ENCODE data around the gene MBD2.
A peak's percentile ranks its signal among the peaks of the same experiment; 100 is the strongest.
"Not testable (repeated sequence)": the region's sequence is repeated elsewhere in the genome, so short reads cannot be mapped to it uniquely, and the experiment has no call there.

MBD2 gene

DNA sequence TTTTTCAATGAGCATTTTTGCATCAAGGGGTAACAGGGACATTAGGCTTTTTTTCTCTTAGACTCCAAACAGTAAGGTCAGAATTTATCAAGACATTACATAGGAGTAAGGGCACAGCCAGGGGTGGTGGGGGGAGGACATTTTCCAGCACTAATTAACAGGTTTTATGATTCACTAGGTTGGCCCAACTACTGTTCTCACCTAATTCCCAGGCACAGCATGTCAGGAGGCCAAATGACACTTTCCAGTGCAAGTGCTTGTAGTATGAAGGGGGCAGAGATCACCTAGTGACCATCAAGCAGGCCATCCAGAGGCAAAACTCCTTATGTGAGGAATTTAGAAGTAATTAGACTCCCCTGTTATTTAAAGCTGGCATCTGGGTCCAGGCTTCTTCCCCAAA is 3.9 kb upstream of the MBD2 start:
- Histone ChIP-seq H3K4me1 (ENCODE audit: low read depth, poor library complexity, severe bottlenecking) (peaks cover 9% of the 10 kb centered on the region), H3K27me3 (ENCODE audit: insufficient read depth, low read depth) (no peaks in the 10 kb centered on the region), H3K9ac (no peak overlapping the region), H3K27ac (no peak overlapping the region), H4K20me1 (ENCODE audit: insufficient read depth) (no peaks in the 10 kb centered on the region), H3K79me2 (ENCODE audit: insufficient read depth, low read depth) (no peaks in the 10 kb centered on the region), H3K4me3 (IDR thresholded peaks at IDR 0.05; ENCODE audit: insufficient read depth, low read depth, low read length) (no peak overlapping the region), H3K36me3 (ENCODE audit: insufficient read depth) (no peaks in the 10 kb centered on the region), H3K4me2 (no peak overlapping the region), H2AFZ (ENCODE audit: low read depth) (no peak overlapping the region)
- TF ChIP-seq, protein P1, sequence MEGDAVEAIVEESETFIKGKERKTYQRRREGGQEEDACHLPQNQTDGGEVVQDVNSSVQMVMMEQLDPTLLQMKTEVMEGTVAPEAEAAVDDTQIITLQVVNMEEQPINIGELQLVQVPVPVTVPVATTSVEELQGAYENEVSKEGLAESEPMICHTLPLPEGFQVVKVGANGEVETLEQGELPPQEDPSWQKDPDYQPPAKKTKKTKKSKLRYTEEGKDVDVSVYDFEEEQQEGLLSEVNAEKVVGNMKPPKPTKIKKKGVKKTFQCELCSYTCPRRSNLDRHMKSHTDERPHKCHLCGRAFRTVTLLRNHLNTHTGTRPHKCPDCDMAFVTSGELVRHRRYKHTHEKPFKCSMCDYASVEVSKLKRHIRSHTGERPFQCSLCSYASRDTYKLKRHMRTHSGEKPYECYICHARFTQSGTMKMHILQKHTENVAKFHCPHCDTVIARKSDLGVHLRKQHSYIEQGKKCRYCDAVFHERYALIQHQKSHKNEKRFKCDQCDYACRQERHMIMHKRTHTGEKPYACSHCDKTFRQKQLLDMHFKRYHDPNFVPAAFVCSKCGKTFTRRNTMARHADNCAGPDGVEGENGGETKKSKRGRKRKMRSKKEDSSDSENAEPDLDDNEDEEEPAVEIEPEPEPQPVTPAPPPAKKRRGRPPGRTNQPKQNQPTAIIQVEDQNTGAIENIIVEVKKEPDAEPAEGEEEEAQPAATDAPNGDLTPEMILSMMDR (conservative IDR thresholded peaks at IDR 0.05; ENCODE audit: low read depth, low read length), result no peak

DNA sequence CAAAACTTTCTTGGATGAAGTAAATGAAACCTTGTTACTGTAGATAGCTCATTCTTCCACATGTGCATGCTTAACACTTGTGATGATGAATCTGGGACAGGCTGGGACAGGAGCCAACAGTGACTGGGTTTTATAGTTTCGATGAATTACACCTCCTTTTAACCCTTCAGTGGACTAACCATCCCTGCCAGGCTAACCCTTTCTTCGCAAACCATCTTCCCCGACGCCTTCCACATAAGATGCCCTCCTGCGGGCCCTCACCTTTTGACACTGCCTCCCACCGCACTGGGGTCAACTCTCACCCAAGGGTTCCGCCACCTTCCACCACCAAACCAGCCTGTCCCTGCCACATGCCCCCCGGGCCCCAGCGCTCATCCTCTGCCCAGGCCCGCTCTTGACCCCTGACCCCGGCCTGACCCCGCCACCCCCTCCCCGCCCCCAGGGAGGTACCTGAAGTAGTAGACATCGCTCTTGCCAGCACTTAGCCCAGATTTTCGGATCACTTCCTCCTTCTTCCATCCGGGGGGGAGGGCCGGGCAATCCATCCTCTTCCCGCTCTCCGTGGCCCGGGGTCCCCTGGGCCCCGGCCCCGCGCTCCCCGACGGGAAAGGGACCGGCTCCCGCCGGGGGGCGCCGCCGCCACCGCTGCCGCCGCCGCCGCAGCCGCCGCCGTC is 764 bp downstream of the MBD2 start:
- H3K4me3 ChIP-seq (IDR thresholded peaks at IDR 0.05; ENCODE audit: insufficient read depth, low read depth, low read length), result no peak overlapping the region
- H3K27me3 ChIP-seq (ENCODE audit: insufficient read depth, low read depth), result no peaks in the 10 kb centered on the region
- H2AFZ ChIP-seq (ENCODE audit: low read depth), result no peak overlapping the region
- TF ChIP-seq, protein P1 (conservative IDR thresholded peaks at IDR 0.05; ENCODE audit: low read depth, low read length), result 0 out of 2 replicates have a peak, but pooled peaks have one; percentile 21
- H3K36me3 ChIP-seq (ENCODE audit: insufficient read depth), result no peaks in the 10 kb centered on the region; the same call in 1 of the 2 replicates
- peak overlapping the region; percentile 93 for H3K4me2 ChIP-seq
- peaks cover 16% of the 10 kb centered on the region for H4K20me1 ChIP-seq (ENCODE audit: insufficient read depth)
- H3K4me1 ChIP-seq (ENCODE audit: low read depth, poor library complexity, severe bottlenecking), result peaks cover 56% of the 10 kb centered on the region
- H3K79me2 ChIP-seq (ENCODE audit: insufficient read depth, low read depth), result peaks cover 44% of the 10 kb centered on the region
- peak overlapping the region; percentile 77 for H3K27ac ChIP-seq
- H3K9ac ChIP-seq, result peak overlapping the region; percentile 54

DNA sequence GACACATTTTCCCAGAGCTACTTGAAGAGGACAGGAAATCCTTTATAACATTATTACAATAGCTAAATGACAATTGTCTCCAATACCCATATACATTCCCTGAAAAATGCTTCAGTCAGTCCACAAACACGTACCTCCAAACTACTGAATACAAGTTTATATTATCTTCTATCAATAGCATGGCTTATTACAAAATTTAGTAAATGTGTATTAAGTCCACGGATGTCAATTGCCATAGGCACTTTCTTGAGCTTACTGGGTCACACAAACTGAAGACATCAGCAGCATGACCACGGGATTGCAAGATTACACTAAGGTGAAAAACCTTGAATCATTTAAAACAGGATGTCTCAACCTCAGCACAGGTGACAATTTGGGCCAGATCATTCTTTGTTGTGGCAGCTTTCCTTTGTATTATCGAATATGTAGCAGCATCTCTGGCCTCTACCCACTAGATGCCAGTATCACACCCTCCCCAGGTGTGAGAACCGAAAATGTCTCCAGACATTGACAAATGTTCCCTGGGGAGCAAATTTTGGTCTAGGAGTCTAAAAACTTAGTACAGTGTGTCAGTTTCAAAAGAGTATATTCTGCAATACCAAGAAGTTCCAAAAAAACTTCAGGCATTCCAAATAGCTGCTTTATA is 1.4 kb downstream of the MBD2 start:
- Histone ChIP-seq H3K4me2 (peak overlapping the region; percentile 93), H3K4me3 (IDR thresholded peaks at IDR 0.05; ENCODE audit: insufficient read depth, low read depth, low read length) (no peak overlapping the region), H3K9ac (peak overlapping the region; percentile 54; the same call in 1 of the 2 replicates), H3K4me1 (ENCODE audit: low read depth, poor library complexity, severe bottlenecking) (peaks cover 62% of the 10 kb centered on the region), H3K36me3 (ENCODE audit: insufficient read depth) (no peaks in the 10 kb centered on the region; the same call in 1 of the 2 replicates), H3K27ac (peak overlapping the region; percentile 77), H3K27me3 (ENCODE audit: insufficient read depth, low read depth) (no peaks in the 10 kb centered on the region), H3K79me2 (ENCODE audit: insufficient read depth, low read depth) (peaks cover 51% of the 10 kb centered on the region), H4K20me1 (ENCODE audit: insufficient read depth) (peaks cover 23% of the 10 kb centered on the region), H2AFZ (ENCODE audit: low read depth) (no peak overlapping the region)
- TF ChIP-seq, protein P1 (conservative IDR thresholded peaks at IDR 0.05; ENCODE audit: low read depth, low read length), result peak; percentile 59

DNA sequence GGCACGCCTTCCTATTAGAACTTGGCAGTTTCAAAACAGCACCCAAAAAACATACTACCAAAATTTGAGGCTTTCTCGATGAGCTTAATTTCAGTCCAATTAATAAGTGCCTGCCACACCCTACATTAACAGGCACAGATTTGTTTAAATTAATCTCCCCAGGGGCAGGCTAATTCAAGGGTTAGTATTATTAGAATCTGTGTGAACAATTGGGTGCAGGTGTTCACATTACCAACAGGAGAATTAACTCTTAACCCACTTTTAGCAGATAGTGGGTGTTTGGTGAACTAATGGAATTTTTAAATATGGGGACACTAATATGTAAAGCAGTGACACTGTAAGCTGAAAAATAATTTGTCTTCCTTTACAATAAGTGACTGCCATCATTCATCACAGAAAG is 4.1 kb downstream of the MBD2 start:
- TF ChIP-seq, protein P1 (conservative IDR thresholded peaks at IDR 0.05; ENCODE audit: low read depth, low read length), result no peak
- H3K27ac ChIP-seq, result no peak overlapping the region
- no peak overlapping the region for H3K4me3 ChIP-seq (IDR thresholded peaks at IDR 0.05; ENCODE audit: insufficient read depth, low read depth, low read length)
- no peak overlapping the region for H2AFZ ChIP-seq (ENCODE audit: low read depth)
- peaks cover 25% of the 10 kb centered on the region for H4K20me1 ChIP-seq (ENCODE audit: insufficient read depth)
- H3K9ac ChIP-seq, result no peak overlapping the region
- H3K79me2 ChIP-seq (ENCODE audit: insufficient read depth, low read depth), result peaks cover 77% of the 10 kb centered on the region
- no peaks in the 10 kb centered on the region for H3K27me3 ChIP-seq (ENCODE audit: insufficient read depth, low read depth)
- no peaks in the 10 kb centered on the region; the same call in 1 of the 2 replicates for H3K36me3 ChIP-seq (ENCODE audit: insufficient read depth)
- peaks cover 87% of the 10 kb centered on the region for H3K4me1 ChIP-seq (ENCODE audit: low read depth, poor library complexity, severe bottlenecking)
- peak overlapping the region; percentile 93; the same call in 1 of the 2 replicates for H3K4me2 ChIP-seq

DNA sequence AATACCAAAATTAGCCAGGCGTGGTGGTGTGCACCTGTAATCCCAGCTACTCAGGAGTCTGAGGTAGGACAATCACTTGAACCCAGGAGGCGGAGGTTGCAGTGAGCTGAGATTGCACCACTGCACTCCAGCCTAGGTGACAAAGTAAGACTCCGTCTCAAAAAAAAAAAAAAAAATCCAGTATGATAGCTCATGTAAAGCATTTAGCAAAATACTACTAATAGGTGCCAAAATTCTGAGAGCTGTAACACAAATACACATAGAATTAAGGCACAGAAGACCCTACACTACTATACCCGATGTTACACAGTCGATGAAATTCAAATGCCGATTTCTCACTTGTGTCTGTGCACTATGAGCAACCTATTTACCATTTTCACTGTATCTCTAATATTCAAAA is 5.7 kb downstream of the MBD2 start:
- H3K79me2 ChIP-seq (ENCODE audit: insufficient read depth, low read depth), result peaks cover 93% of the 10 kb centered on the region
- peak overlapping the region; percentile 37; the same call in 1 of the 2 replicates for H3K4me2 ChIP-seq
- H3K36me3 ChIP-seq (ENCODE audit: insufficient read depth); H3K9ac ChIP-seq; H2AFZ ChIP-seq (ENCODE audit: low read depth); H3K4me3 ChIP-seq (IDR thresholded peaks at IDR 0.05; ENCODE audit: insufficient read depth, low read depth, low read length); H3K27ac ChIP-seq; H3K27me3 ChIP-seq (ENCODE audit: insufficient read depth, low read depth): not testable (repeated sequence)
- peaks cover 96% of the 10 kb centered on the region for H3K4me1 ChIP-seq (ENCODE audit: low read depth, poor library complexity, severe bottlenecking)
- peaks cover 25% of the 10 kb centered on the region for H4K20me1 ChIP-seq (ENCODE audit: insufficient read depth)
